Measurements from ENCODE around the gene CTSF.

DNA sequence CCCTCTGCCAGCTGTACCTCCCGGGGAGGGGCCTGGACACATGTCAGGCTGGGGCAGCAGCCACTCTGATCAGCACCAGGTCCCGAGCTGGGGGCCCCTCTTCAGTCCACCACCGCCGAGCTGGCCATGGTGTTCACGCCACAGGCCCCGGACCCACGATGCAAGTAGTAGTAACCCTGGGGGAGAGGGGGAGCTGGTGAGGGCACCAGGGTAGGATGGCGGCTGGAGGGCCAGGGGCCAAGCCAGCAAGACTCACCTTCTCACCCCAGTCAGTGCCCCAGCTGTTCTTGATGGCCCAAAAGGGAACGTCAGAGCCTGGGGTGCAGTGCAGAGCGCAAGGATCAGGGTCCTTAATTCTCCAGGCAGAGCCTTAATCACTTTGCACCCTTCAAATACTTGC lies 4.6 kb downstream of the CTSF start:
- TF ChIP-seq, protein P1, sequence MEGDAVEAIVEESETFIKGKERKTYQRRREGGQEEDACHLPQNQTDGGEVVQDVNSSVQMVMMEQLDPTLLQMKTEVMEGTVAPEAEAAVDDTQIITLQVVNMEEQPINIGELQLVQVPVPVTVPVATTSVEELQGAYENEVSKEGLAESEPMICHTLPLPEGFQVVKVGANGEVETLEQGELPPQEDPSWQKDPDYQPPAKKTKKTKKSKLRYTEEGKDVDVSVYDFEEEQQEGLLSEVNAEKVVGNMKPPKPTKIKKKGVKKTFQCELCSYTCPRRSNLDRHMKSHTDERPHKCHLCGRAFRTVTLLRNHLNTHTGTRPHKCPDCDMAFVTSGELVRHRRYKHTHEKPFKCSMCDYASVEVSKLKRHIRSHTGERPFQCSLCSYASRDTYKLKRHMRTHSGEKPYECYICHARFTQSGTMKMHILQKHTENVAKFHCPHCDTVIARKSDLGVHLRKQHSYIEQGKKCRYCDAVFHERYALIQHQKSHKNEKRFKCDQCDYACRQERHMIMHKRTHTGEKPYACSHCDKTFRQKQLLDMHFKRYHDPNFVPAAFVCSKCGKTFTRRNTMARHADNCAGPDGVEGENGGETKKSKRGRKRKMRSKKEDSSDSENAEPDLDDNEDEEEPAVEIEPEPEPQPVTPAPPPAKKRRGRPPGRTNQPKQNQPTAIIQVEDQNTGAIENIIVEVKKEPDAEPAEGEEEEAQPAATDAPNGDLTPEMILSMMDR (IDR thresholded peaks at IDR 0.05): no peak
- no peak for TF ChIP-seq POLR2A (IDR thresholded peaks at IDR 0.05)
